Left renal cortex interstitium (tissue), 4 donors: ENCODE results near the gene HDAC9. TPM values are rescaled to one million over a fixed set of nuclear protein-coding genes. Genes with fewer than 3 reads are reported as not detected.
"Not testable (repeated sequence)": the region's sequence is repeated elsewhere in the genome, so short reads cannot be mapped to it uniquely, and the experiment has no call there.

Source experiments
- DNase-seq, 4 donors: peaks; one replicate each; pipeline ENCODE4 v3.0.0-alpha.2; 2013; ENCODE audit warnings: low read depth in 4 of 4, low spot score in 2 of 4, missing footprints in 1 of 4
- polyA plus RNA-seq, 4 donors: library from polyadenylated mRNA; unstranded; fragments of 120-200 nt; gene quantifications; one replicate each; pipeline ENCODE4 v1.2.1, GENCODE V29; 2013; ENCODE audit not compliant: insufficient read length in 4 of 4

HDAC9 gene
- polyA plus RNA-seq, 4 donors: 8.1 to 11.7 (median 10.0) TPM

- DNase-seq: no peak
These were observed 498.6 kb downstream of the HDAC9 start for GRCh38 chr7:18993933-18994668.

GRCh38 chr7:18995270-18995671 lies 499.7 kb downstream of the HDAC9 start:
- no peak for DNase-seq

- no peak for DNase-seq
These were observed 500.4 kb downstream of the HDAC9 start for GRCh38 chr7:18995811-18996426.

- DNase-seq: no peak
These were observed 501.0 kb downstream of the HDAC9 start for GRCh38 chr7:18996583-18996982.

- no peak for DNase-seq
These were observed 502.1 kb downstream of the HDAC9 start for GRCh38 chr7:18997477-18998150.

- DNase-seq: no peak
These were observed 504.9 kb downstream of the HDAC9 start for GRCh38 chr7:19000410-19000809.

- DNase-seq: no peak
These were observed 506.3 kb downstream of the HDAC9 start for GRCh38 chr7:19001854-19002253.

- DNase-seq: no peak
These were observed 513.8 kb downstream of the HDAC9 start for GRCh38 chr7:19009241-19009935.

GRCh38 chr7:19009936-19010280 lies 514.4 kb downstream of the HDAC9 start:
- no peak for DNase-seq

GRCh38 chr7:19011212-19011611 lies 515.7 kb downstream of the HDAC9 start:
- DNase-seq: no peak

- DNase-seq: no peak
These were observed 519.5 kb downstream of the HDAC9 start for GRCh38 chr7:19015098-19015497.

GRCh38 chr7:19016140-19016539 lies 520.6 kb downstream of the HDAC9 start:
- DNase-seq: no peak

- no peak for DNase-seq
These were observed 521.8 kb downstream of the HDAC9 start for GRCh38 chr7:19017374-19017773.

- DNase-seq: no peak
These were observed 524.5 kb downstream of the HDAC9 start for GRCh38 chr7:19020062-19020461.

GRCh38 chr7:19020711-19021110 lies 525.2 kb downstream of the HDAC9 start:
- DNase-seq: no peak

GRCh38 chr7:19023477-19023876 lies 527.9 kb downstream of the HDAC9 start:
- DNase-seq: no peak

GRCh38 chr7:19024261-19024660 lies 528.7 kb downstream of the HDAC9 start:
- no peak for DNase-seq

GRCh38 chr7:19026888-19027287 lies 531.3 kb downstream of the HDAC9 start:
- DNase-seq: no peak

GRCh38 chr7:19030281-19030680 lies 534.7 kb downstream of the HDAC9 start:
- DNase-seq: no peak

- not testable (repeated sequence) for DNase-seq
These were observed 537.4 kb downstream of the HDAC9 start for GRCh38 chr7:19032942-19033341.

GRCh38 chr7:19051767-19052375 lies 556.3 kb downstream of the HDAC9 start:
- DNase-seq: no peak
